Measurements from ENCODE around the gene ADRB2.
"Not testable (repeated sequence)": the region's sequence is repeated elsewhere in the genome, so short reads cannot be mapped to it uniquely, and the experiment has no call there.

Gene ADRB2

GRCh38 chr5:148826053-148826738, at the start of gene ADRB2:
TSS of gene ADRB2 (plus strand) at chr5:148826611. CDS start at chr5:148826832, 221 bp downstream.
- DNase-seq (ENCODE audit: low spot score): peak; percentile 98

GRCh38 chr5:148776780-148777179, 49.6 kb upstream of the ADRB2 start:
- peak; percentile 91 for DNase-seq (ENCODE audit: low spot score)

- peak; percentile 28 for DNase-seq (ENCODE audit: low spot score)
Observed at GRCh38 chr5:148778882-148779281, 47.5 kb upstream of the ADRB2 start.

- DNase-seq (ENCODE audit: low spot score): no peak
Observed at GRCh38 chr5:148780711-148781110, 45.7 kb upstream of the ADRB2 start.

- DNase-seq (ENCODE audit: low spot score): no peak
Observed at GRCh38 chr5:148781766-148782165, 44.6 kb upstream of the ADRB2 start.

GRCh38 chr5:148785223-148785622, 41.2 kb upstream of the ADRB2 start:
- DNase-seq (ENCODE audit: low spot score): no peak

- no peak for DNase-seq (ENCODE audit: low spot score)
Observed at GRCh38 chr5:148786456-148786855, 40.0 kb upstream of the ADRB2 start.

- peak; percentile 62 for DNase-seq (ENCODE audit: low spot score)
Observed at GRCh38 chr5:148788636-148789035, 37.8 kb upstream of the ADRB2 start.

GRCh38 chr5:148790545-148791333, 35.7 kb upstream of the ADRB2 start:
- DNase-seq (ENCODE audit: low spot score): peak; percentile 51

GRCh38 chr5:148791334-148791667, 35.1 kb upstream of the ADRB2 start:
- DNase-seq (ENCODE audit: low spot score): peak; percentile 82

- DNase-seq (ENCODE audit: low spot score): peak; percentile 45
Observed at GRCh38 chr5:148791696-148792095, 34.7 kb upstream of the ADRB2 start.

GRCh38 chr5:148792744-148793143, 33.7 kb upstream of the ADRB2 start:
- DNase-seq (ENCODE audit: low spot score): peak; percentile 30

GRCh38 chr5:148793261-148793660, 33.1 kb upstream of the ADRB2 start:
- no peak for DNase-seq (ENCODE audit: low spot score)

GRCh38 chr5:148794275-148794674, 32.1 kb upstream of the ADRB2 start:
- no peak for DNase-seq (ENCODE audit: low spot score)

- peak; percentile 38 for DNase-seq (ENCODE audit: low spot score)
Observed at GRCh38 chr5:148794729-148795561, 31.5 kb upstream of the ADRB2 start.

GRCh38 chr5:148796936-148797335, 29.5 kb upstream of the ADRB2 start:
- peak; percentile 46 for DNase-seq (ENCODE audit: low spot score)

- no peak for DNase-seq (ENCODE audit: low spot score)
Observed at GRCh38 chr5:148798786-148799185, 27.6 kb upstream of the ADRB2 start.

GRCh38 chr5:148799737-148800527, 26.5 kb upstream of the ADRB2 start:
- DNase-seq (ENCODE audit: low spot score): no peak

GRCh38 chr5:148801682-148802276, 24.6 kb upstream of the ADRB2 start:
- no peak for DNase-seq (ENCODE audit: low spot score)

GRCh38 chr5:148803451-148803850, 23.0 kb upstream of the ADRB2 start:
- DNase-seq (ENCODE audit: low spot score): not testable (repeated sequence)

GRCh38 chr5:148804393-148804792, 22.0 kb upstream of the ADRB2 start:
- DNase-seq (ENCODE audit: low spot score): no peak

Data from kidney tubule cell (primary cell).